ENCODE measurements around the gene NIP7.

- TF ChIP-seq CTCF (IDR thresholded peaks at IDR 0.05 in 4 of 5, conservative IDR thresholded peaks at IDR 0.05 in 1 of 5) (no peak), POLR2A (IDR thresholded peaks at IDR 0.05) (no peak)
Observed at GRCh38 chr16:69328854-69329316, 10.7 kb upstream of the NIP7 start.

All from gastrocnemius medialis (tissue), 4 donors.